Mesodermal cell (in vitro differentiated cells): ENCODE data around the gene NOL7.

Source experiments
- H3K27ac ChIP-seq: 2 replicates; pipeline ENCODE4 v1.7.0; 2013; ENCODE audit warnings: mild to moderate bottlenecking, low read depth, low read length, moderate library complexity; ENCODE audit not compliant: severe bottlenecking
- H3K36me3 ChIP-seq: 2 replicates; pipeline ENCODE4 v1.7.1; 2013; ENCODE audit warnings: mild to moderate bottlenecking, low read length, moderate library complexity; ENCODE audit not compliant: control insufficient read depth, insufficient read depth
- H3K4me1 ChIP-seq: one replicate; pipeline ENCODE4 v1.7.1; 2013; ENCODE audit warnings: mild to moderate bottlenecking, low read length; ENCODE audit not compliant: insufficient read depth, control insufficient read depth, poor library complexity, severe bottlenecking
- H3K4me3 ChIP-seq: 2 replicates; pipeline ENCODE4 v1.7.0; 2013; ENCODE audit warnings: low read length, control low read depth, mild to moderate bottlenecking; ENCODE audit not compliant: insufficient read depth, poor library complexity, severe bottlenecking; ENCODE audit errors: extremely low read depth
- H3K9me3 ChIP-seq: 2 replicates; pipeline ENCODE4 v1.7.1; 2013; ENCODE audit warnings: mild to moderate bottlenecking, low read length, moderate library complexity; ENCODE audit not compliant: control insufficient read depth
- WGBS, 2 experiments: methylation state at CpG; one replicate each; pipeline ENCODE4 v1.1.5; 2013; ENCODE audit warnings: missing lambda C conversion rate in 2 of 2; ENCODE audit not compliant: insufficient coverage in 2 of 2; 5-methylcytosine and 5-hydroxymethylcytosine counted together

Gene NOL7

GRCh38 chr6:13597073-13597472 lies 18.1 kb upstream of the NOL7 start:
- H3K4me3 ChIP-seq = no peak overlapping the region
- WGBS, 2 experiments = 83 to 94% methylated on average over 1 to 4 of the region's 4 CpGs
- H3K9me3 ChIP-seq = no peaks in the 10 kb centered on the region
- H3K27ac ChIP-seq = no peak overlapping the region
- peaks cover 34% of the 10 kb centered on the region for H3K36me3 ChIP-seq
- H3K4me1 ChIP-seq = peaks cover 7% of the 10 kb centered on the region

DNA sequence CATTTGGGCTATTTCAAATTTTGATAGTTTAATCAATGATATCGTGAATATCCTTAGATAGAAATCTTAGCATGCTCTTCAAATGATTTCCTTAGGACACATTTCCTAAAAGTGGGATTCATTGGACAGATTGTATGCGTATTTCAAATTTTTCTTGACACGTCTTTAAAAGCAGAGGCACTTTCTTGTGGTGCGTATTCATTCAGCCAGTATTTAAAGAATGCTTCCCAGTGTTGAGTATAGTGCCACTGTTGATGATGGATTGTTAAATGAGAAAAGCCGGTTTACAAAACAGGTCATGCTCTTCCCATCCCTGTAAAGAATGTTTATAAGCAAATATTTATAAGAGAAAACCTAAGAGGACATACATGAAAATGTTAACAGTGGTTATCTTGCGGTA lies 15.1 kb upstream of the NOL7 start:
- H3K9me3 ChIP-seq = no peaks in the 10 kb centered on the region
- H3K36me3 ChIP-seq = peaks cover 27% of the 10 kb centered on the region
- WGBS, 2 experiments = 90 to 100% methylated on average over 3 to 4 of the region's 6 CpGs

DNA sequence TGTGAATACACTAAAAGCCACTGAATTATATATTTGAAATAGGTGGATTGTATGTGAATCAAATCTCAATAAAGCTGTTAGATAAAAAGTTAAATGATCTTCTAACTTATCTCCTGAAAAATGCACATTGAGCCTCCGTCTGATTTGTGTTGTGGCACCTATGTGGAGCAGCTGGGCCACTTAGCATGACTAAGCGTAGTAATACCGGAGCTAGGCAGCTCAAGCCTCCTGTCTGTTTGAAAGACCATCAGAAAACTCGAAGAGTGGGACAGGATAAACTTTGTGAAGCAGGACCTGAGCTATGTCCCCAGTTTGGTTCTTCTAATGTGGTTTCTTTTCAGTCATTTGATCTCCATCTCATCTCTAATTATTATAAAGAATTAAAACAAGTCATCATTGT lies 11.0 kb upstream of the NOL7 start:
- WGBS, 2 experiments = 85 to 100% methylated on average over 3 to 4 of the region's 4 CpGs
- H3K9me3 ChIP-seq = no peaks in the 10 kb centered on the region
- no peak overlapping the region for H3K4me3 ChIP-seq
- H3K27ac ChIP-seq = no peak overlapping the region
- peaks cover 14% of the 10 kb centered on the region for H3K36me3 ChIP-seq
- no peaks in the 10 kb centered on the region for H3K4me1 ChIP-seq

More for the DNA sequence above, 15.1 kb upstream of the NOL7 start:
- no peak overlapping the region for H3K27ac ChIP-seq
- no peak overlapping the region for H3K4me3 ChIP-seq
- H3K4me1 ChIP-seq = no peaks in the 10 kb centered on the region

GRCh38 chr6:13604546-13605416 lies 10.4 kb upstream of the NOL7 start:
- WGBS, 2 experiments = 83 to 100% methylated on average over 1 of the region's 2 CpGs
- Histone ChIP-seq H3K36me3 (peaks cover 14% of the 10 kb centered on the region), H3K27ac (no peak overlapping the region), H3K9me3 (no peaks in the 10 kb centered on the region), H3K4me3 (no peak overlapping the region), H3K4me1 (no peaks in the 10 kb centered on the region)

GRCh38 chr6:13605634-13606033 lies 9.5 kb upstream of the NOL7 start:
- 91 to 100% methylated on average over 2 to 4 of the region's 4 CpGs for WGBS, 2 experiments
- no peaks in the 10 kb centered on the region for H3K9me3 ChIP-seq
- no peaks in the 10 kb centered on the region for H3K4me1 ChIP-seq
- no peak overlapping the region for H3K4me3 ChIP-seq
- no peak overlapping the region for H3K27ac ChIP-seq
- peaks cover 12% of the 10 kb centered on the region for H3K36me3 ChIP-seq

DNA sequence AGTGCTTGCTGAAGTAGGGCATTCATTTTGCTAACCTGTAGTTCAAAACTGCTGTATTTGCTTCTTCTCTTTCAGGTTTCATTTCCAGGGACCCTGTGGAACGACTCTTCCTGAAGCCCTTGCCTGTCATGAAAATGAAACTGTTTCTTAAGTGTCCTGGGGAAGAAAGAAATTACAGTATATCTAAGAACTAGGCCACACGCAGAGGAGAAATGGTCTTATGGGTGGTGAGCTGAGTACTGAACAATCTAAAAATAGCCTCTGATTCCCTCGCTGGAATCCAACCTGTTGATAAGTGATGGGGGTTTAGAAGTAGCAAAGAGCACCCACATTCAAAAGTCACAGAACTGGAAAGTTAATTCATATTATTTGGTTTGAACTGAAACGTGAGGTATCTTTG lies 3.4 kb upstream of the NOL7 start:
- H3K4me1 ChIP-seq = peaks cover 4% of the 10 kb centered on the region
- no peak overlapping the region for H3K4me3 ChIP-seq
- peaks cover 3% of the 10 kb centered on the region for H3K36me3 ChIP-seq
- H3K27ac ChIP-seq = no peak overlapping the region
- 100% methylated on average over 1 to 4 of the region's 4 CpGs for WGBS, 2 experiments
- H3K9me3 ChIP-seq = no peaks in the 10 kb centered on the region

DNA sequence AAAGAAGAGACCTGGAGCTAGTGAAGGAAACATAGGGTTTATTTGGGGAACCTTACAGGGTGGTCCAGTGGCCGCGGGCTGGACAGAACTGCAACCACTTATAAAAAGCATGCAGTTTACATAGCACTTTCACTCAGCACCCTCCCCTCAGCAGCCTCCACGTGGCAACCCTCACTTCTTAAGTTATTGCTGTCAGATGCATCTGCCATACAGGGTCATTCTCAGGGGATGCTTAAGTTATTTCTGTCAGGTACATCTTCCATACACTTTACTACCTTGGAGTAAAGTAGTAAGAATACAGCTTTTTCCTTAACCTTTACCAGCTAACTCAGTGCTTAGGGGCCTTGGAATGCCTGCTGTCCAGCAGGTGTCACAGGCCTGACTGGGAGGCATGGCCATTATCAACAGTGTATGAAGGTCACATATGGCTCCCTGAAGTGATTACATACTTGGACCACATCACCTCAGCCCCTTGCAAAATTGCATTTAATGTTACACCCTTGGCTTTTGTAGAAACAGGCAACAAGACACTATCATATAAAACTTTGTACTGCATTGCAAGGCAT lies 2.0 kb upstream of the NOL7 start:
- no peak overlapping the region for H3K27ac ChIP-seq
- 40 to 61% methylated on average over 1 to 3 of the region's 3 CpGs for WGBS, 2 experiments
- H3K4me1 ChIP-seq = peaks cover 14% of the 10 kb centered on the region
- H3K9me3 ChIP-seq = no peaks in the 10 kb centered on the region
- peaks cover 16% of the 10 kb centered on the region for H3K36me3 ChIP-seq
- H3K4me3 ChIP-seq = no peak overlapping the region

GRCh38 chr6:13614126-13614925 lies 809 bp upstream of the NOL7 start:
- Histone ChIP-seq H3K27ac (peak overlapping the region; percentile 88), H3K36me3 (peaks cover 27% of the 10 kb centered on the region), H3K4me1 (peaks cover 14% of the 10 kb centered on the region), H3K4me3 (peak overlapping the region; percentile 99), H3K9me3 (no peaks in the 10 kb centered on the region)
- 6 to 7% methylated on average over 32 to 34 of the region's 38 CpGs for WGBS, 2 experiments

DNA sequence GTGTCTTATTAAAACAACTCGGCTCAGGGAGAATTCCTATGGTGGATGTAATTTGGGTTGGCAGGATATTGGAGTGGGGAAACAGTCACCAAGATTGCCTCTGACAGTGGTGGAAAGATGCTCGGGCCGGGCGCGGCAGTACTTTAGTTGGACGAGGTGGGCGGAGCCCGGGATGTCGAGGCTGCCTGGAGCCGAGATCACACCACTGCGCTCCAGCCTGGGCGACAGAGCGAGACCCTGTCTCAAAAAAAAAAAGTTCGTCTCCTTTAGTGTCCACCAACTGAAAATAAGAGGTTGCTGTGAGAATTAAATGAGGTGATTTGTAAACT lies 621 bp downstream of the NOL7 start:
- Histone ChIP-seq H3K9me3 (no peaks in the 10 kb centered on the region), H3K4me3 (peak overlapping the region; percentile 99), H3K36me3 (peaks cover 41% of the 10 kb centered on the region), H3K27ac (peak overlapping the region; percentile 88), H3K4me1 (peaks cover 15% of the 10 kb centered on the region)
- 2 to 3% methylated on average over 10 to 14 of the region's 14 CpGs for WGBS, 2 experiments

DNA sequence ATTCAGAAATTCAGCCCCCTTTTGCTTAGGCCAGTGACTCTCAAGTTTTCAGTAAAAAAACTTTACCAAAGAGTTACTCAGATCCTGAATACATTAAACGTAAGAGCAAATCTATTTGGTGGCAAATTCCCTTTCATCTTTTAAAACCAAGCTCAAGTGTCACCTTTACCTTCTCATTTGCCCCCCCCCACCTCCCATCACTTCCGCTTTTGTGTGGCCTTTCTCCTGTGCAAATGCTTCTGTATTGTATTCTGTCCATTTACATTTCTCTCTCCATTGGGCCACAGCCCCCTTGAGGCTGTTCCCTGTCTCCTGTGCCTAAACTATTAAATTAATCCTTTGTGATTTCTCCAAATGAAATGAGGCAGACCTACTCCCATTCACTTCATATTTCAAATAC lies 1.9 kb downstream of the NOL7 start:
- WGBS, 2 experiments = 92 to 100% methylated on average over 1 to 2 of the region's 2 CpGs

More for the DNA sequence above, 1.9 kb downstream of the NOL7 start:
- Histone ChIP-seq H3K9me3 (no peaks in the 10 kb centered on the region), H3K4me3 (peak overlapping the region; percentile 99), H3K27ac (no peak overlapping the region), H3K4me1 (peaks cover 17% of the 10 kb centered on the region), H3K36me3 (peaks cover 53% of the 10 kb centered on the region)
